ENCODE results near the gene PTPRA.

PTPRA gene

DNA sequence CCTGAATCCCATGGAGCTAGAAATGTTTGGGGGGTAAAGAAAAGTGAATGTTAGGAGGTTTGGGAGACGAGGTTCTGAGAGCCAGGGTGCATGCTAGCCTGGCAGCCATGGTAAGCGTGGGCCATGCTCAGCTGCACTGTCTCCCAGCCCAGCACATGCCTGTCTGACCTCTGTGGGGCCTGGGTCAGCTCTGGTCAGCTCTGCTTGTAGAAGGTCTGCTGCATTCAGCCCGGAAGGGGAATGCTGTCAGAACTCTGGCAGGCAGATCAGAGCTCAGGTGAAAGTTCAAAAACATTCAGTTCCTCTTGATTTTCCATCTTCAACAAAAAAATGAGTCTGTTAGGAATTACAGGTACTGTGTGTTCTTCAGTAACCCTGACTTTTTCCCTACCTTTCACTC lies 164.4 kb downstream of the PTPRA start:
- Histone ChIP-seq H3K36me3 (ENCODE audit: insufficient read depth, low read length) (peaks cover 61% of the 10 kb centered on the region), H3K27me3 (ENCODE audit: control insufficient read depth in 1 of 2, insufficient read depth in 2 of 2, low read length in 2 of 2) (no peaks in the 10 kb centered on the region), H3K9ac (ENCODE audit: low read length) (no peak overlapping the region), H3K27ac (ENCODE audit: low read depth, low read length) (no peak overlapping the region), H3K9me3 (ENCODE audit: low read length) (no peaks in the 10 kb centered on the region), H3K4me1 (ENCODE audit: insufficient read depth, low read length) (peaks cover 3% of the 10 kb centered on the region), H3K4me3 (ENCODE audit: low read depth in 1 of 2, low read length in 2 of 2) (no peak overlapping the region)

DNA sequence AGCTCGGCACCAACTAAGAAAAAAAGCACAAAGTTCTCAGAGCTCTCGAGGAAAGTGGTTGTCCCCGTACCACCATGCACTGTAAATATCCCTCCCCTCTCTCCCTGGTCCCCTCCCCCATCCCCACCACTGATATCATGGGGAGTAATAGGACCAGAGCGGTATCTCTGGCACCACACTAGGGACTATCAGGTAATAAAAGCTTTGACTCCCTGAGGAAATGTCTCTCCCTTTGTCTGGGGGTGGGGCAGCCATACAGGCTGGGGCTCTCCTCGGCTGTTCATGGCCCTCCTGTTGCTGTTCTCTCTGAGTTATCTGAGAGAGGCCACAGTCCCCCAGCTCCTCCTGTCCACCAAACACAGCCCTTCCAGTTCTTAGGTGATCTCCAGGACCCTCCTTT lies 165.2 kb downstream of the PTPRA start:
- Histone ChIP-seq H3K4me3 (ENCODE audit: low read depth in 1 of 2, low read length in 2 of 2) (no peak overlapping the region), H3K27me3 (ENCODE audit: control insufficient read depth in 1 of 2, insufficient read depth in 2 of 2, low read length in 2 of 2) (no peaks in the 10 kb centered on the region), H3K4me1 (ENCODE audit: insufficient read depth, low read length) (peaks cover 9% of the 10 kb centered on the region), H3K36me3 (ENCODE audit: insufficient read depth, low read length) (peaks cover 56% of the 10 kb centered on the region), H3K9ac (ENCODE audit: low read length) (no peak overlapping the region), H3K27ac (ENCODE audit: low read depth, low read length) (no peak overlapping the region), H3K9me3 (ENCODE audit: low read length) (no peaks in the 10 kb centered on the region)

DNA sequence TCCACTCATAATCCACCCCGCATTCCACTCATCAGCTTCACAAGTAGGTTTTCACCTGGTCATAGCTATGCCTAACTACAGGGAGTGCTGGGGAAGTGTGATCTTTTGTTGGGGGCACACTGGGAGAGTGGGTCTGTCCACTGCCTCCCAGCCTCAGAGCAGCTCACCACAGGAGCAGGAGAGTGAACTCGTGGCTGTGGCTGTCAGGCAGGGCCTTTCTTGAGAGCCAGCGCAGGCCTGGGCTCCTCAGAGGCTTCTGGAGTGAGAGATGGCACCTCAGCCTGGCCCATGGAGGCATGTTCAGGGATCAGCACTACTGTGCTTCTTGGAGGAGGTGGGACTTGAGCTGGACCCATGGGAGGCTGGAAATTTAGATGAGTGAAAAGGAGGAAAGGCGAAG lies 166.1 kb downstream of the PTPRA start:
- Histone ChIP-seq H3K4me3 (ENCODE audit: low read depth in 1 of 2, low read length in 2 of 2) (no peak overlapping the region), H3K4me1 (ENCODE audit: insufficient read depth, low read length) (peaks cover 9% of the 10 kb centered on the region), H3K36me3 (ENCODE audit: insufficient read depth, low read length) (peaks cover 56% of the 10 kb centered on the region), H3K27ac (ENCODE audit: low read depth, low read length) (no peak overlapping the region), H3K9ac (ENCODE audit: low read length) (no peak overlapping the region), H3K27me3 (ENCODE audit: control insufficient read depth in 1 of 2, insufficient read depth in 2 of 2, low read length in 2 of 2) (no peaks in the 10 kb centered on the region), H3K9me3 (ENCODE audit: low read length) (no peaks in the 10 kb centered on the region)

DNA sequence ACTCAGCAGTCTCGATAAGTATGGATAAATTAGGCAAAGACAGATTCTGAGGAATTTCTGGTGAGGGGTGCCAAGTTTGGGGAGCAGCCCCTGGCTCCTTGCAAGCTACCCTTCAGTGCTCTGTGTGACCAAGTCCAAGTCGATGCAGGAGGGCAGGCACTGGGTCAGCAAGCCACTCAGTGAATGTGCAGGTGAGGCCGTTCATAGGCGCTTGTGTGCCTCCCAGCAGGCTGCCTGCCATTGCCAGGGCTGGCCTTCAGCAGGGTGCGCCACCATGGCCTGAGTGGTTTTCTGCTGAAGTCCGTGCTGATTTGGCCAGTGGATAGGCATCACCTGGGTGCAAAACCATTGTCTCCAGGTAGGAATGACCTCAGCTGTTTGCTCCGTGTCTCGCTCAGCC lies 166.8 kb downstream of the PTPRA start:
- H3K36me3 ChIP-seq (ENCODE audit: insufficient read depth, low read length): peaks cover 53% of the 10 kb centered on the region
- H3K4me1 ChIP-seq (ENCODE audit: insufficient read depth, low read length): peaks cover 9% of the 10 kb centered on the region
- H3K9me3 ChIP-seq (ENCODE audit: low read length): no peaks in the 10 kb centered on the region
- no peaks in the 10 kb centered on the region for H3K27me3 ChIP-seq (ENCODE audit: control insufficient read depth in 1 of 2, insufficient read depth in 2 of 2, low read length in 2 of 2)
- no peak overlapping the region for H3K27ac ChIP-seq (ENCODE audit: low read depth, low read length)
- no peak overlapping the region for H3K4me3 ChIP-seq (ENCODE audit: low read depth in 1 of 2, low read length in 2 of 2)
- no peak overlapping the region for H3K9ac ChIP-seq (ENCODE audit: low read length)

DNA sequence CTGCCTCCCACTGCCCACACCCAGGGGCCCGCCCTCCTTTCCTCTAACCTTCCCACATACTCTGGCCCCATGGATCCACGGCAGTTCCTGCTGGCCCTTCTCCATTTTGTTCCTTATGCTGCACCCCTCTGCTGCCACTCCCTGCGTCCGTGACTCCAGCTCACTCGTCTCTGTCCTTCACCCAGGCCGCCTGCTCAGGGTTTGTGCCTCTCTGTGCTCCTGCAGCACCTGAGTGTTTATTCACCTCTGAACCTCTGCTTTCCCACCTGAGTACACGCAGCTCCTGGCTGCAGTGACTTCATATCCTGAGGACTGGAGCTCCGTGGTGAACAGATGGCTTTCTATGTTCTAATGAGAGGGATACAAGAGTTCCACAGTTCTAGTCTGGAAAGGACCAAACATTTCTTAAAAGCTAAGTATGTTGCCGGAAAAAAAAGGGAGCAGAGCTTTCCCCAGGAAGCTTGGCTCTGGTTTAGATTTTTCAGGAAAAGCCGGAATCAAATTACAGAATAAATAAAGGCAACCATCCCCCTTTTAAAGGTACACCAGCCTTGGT lies 168.7 kb downstream of the PTPRA start:
- Histone ChIP-seq H3K27me3 (ENCODE audit: control insufficient read depth in 1 of 2, insufficient read depth in 2 of 2, low read length in 2 of 2) (no peaks in the 10 kb centered on the region), H3K36me3 (ENCODE audit: insufficient read depth, low read length) (peaks cover 34% of the 10 kb centered on the region), H3K9ac (ENCODE audit: low read length) (no peak overlapping the region), H3K4me3 (ENCODE audit: low read depth in 1 of 2, low read length in 2 of 2) (no peak overlapping the region), H3K9me3 (ENCODE audit: low read length) (no peaks in the 10 kb centered on the region), H3K27ac (ENCODE audit: low read depth, low read length) (no peak overlapping the region), H3K4me1 (ENCODE audit: insufficient read depth, low read length) (peaks cover 12% of the 10 kb centered on the region)

DNA sequence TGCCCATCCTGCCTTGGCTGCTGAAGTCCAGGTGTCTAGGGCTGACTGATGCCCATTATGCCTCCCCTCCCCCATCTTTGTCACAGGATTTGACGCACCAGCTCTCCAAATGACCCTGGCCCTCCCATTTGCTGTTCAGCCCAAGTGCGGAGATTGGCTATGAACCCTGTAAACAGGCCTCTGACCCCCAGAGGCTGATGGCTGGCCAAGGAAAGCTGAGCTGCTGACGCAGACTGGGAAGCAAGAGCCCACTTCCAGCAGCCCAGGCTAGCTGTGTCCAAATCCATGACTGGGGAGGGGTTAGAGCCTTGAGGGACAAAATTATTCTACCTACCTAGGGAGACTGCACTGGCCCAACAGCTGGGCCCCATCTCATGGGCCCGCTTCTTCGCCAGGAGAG lies 169.3 kb downstream of the PTPRA start:
- H3K4me1 ChIP-seq (ENCODE audit: insufficient read depth, low read length): peaks cover 18% of the 10 kb centered on the region
- H3K9me3 ChIP-seq (ENCODE audit: low read length): no peaks in the 10 kb centered on the region
- H3K4me3 ChIP-seq (ENCODE audit: low read depth in 1 of 2, low read length in 2 of 2): no peak overlapping the region
- no peaks in the 10 kb centered on the region for H3K27me3 ChIP-seq (ENCODE audit: control insufficient read depth in 1 of 2, insufficient read depth in 2 of 2, low read length in 2 of 2)
- no peak overlapping the region for H3K27ac ChIP-seq (ENCODE audit: low read depth, low read length)
- H3K36me3 ChIP-seq (ENCODE audit: insufficient read depth, low read length): peaks cover 30% of the 10 kb centered on the region
- no peak overlapping the region for H3K9ac ChIP-seq (ENCODE audit: low read length)

DNA sequence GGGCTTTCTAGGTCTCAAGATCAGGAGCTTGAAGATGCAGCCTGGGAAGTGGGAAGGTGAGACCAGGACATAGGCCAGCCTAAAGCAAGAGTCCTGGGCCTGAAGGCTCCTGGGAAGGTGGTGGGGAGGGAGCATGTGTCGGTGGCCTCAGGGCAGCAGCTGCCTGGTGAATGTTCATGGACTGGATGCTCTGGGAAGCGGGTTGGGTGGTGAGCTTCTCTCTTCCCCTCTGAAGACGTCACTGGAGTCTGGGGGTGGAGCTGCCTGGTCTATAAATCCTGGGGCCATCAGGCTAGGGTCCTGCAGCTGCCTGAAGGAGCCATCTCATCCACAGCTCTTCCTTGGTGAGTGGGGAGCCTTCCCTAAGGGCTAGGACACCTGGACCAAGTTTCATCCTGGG lies 170.0 kb downstream of the PTPRA start, which contains the start of gene GNRH2:
TSS of gene GNRH2 (plus strand) at position 301 of the 400 bp plus-strand sequence. CDS start 793 bp downstream, outside the sequence.
- no peak within 1 kb of the TSS for H3K9ac ChIP-seq (ENCODE audit: low read length)
- peaks cover 20% of the 10 kb centered on the region for H3K4me1 ChIP-seq (ENCODE audit: insufficient read depth, low read length)
- H3K27me3 ChIP-seq (ENCODE audit: control insufficient read depth in 1 of 2, insufficient read depth in 2 of 2, low read length in 2 of 2): no peaks in the 10 kb centered on the region
- H3K9me3 ChIP-seq (ENCODE audit: low read length): no peaks in the 10 kb centered on the region
- H3K36me3 ChIP-seq (ENCODE audit: insufficient read depth, low read length): peaks cover 30% of the 10 kb centered on the region
- no peak within 1 kb of the TSS for H3K4me3 ChIP-seq (ENCODE audit: low read depth in 1 of 2, low read length in 2 of 2)
- no peak within 1 kb of the TSS for H3K27ac ChIP-seq (ENCODE audit: low read depth, low read length)

DNA sequence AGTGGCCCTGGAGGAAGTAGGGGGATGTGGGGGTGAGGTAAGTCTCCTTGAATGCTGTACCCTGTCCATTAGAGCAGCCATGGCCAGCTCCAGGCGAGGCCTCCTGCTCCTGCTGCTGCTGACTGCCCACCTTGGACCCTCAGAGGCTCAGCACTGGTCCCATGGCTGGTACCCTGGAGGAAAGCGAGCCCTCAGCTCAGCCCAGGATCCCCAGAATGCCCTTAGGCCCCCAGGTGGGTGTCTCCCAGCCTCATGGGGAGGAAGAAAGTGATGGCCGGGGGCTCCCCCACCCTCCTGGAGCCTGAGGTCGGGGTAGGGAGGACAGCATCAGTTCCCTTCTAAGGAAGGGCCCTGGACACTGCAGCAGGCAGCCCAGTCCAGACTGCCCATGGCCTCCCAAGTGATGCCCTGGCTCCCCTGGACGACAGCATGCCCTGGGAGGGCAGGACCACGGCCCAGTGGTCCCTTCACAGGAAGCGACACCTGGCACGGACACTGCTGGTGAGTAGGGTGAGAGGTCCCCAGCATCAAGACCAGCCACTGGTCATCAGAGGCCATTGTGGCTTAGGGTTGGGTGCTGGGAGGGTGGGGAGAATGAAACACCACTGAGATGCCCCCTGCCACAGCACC lies 171.2 kb downstream of the PTPRA start:
- Histone ChIP-seq H3K27ac (ENCODE audit: low read depth, low read length) (no peak overlapping the region), H3K9me3 (ENCODE audit: low read length) (no peaks in the 10 kb centered on the region), H3K36me3 (ENCODE audit: insufficient read depth, low read length) (peaks cover 28% of the 10 kb centered on the region), H3K9ac (ENCODE audit: low read length) (no peak overlapping the region), H3K4me1 (ENCODE audit: insufficient read depth, low read length) (peaks cover 20% of the 10 kb centered on the region), H3K4me3 (ENCODE audit: low read depth in 1 of 2, low read length in 2 of 2) (no peak overlapping the region), H3K27me3 (ENCODE audit: control insufficient read depth in 1 of 2, insufficient read depth in 2 of 2, low read length in 2 of 2) (no peaks in the 10 kb centered on the region)

DNA sequence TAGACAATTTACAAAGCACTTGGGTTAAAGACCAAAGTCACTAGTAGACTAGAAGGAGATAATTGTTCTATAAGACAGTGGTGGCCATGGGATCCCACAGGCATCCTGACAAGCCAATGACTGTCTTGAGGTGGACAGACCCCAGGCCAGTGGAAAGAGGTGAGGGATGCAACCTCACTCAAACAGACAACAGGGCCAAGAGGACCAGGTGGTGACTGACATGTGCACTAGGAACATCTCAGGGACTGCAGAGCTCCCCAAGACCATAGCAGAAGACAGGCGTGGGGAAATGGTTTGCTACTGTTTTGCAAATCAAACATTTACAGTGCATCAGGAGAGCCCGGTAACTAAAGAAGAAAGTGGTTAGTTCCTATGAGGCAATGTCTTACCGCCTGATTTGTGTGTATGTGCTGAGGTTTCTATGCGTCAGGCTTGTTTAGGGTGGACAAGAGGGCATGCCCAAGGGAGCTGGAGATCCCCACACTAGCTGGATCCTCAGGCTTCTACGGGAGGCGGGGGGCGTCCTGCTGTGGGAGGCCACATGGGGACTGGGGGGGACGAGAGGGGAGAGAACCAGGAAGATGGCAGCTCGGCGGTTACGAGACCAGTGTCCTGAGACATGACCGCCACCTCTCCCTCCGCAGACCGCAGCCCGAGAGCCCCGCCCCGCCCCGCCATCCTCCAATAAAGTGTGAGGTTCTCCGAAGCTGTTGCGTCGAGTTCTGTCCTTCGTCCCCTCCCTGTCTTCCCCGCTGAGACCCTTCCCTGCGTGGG lies 171.9 kb downstream of the PTPRA start:
- Histone ChIP-seq H3K4me3 (ENCODE audit: low read depth in 1 of 2, low read length in 2 of 2) (peak overlapping the region; percentile 78 to 89), H3K9me3 (ENCODE audit: low read length) (no peaks in the 10 kb centered on the region), H3K27me3 (ENCODE audit: control insufficient read depth in 1 of 2, insufficient read depth in 2 of 2, low read length in 2 of 2) (no peaks in the 10 kb centered on the region), H3K36me3 (ENCODE audit: insufficient read depth, low read length) (peaks cover 30% of the 10 kb centered on the region), H3K9ac (ENCODE audit: low read length) (peak overlapping the region; percentile 21), H3K27ac (ENCODE audit: low read depth, low read length) (peak overlapping the region; percentile 98), H3K4me1 (ENCODE audit: insufficient read depth, low read length) (peaks cover 20% of the 10 kb centered on the region)

DNA sequence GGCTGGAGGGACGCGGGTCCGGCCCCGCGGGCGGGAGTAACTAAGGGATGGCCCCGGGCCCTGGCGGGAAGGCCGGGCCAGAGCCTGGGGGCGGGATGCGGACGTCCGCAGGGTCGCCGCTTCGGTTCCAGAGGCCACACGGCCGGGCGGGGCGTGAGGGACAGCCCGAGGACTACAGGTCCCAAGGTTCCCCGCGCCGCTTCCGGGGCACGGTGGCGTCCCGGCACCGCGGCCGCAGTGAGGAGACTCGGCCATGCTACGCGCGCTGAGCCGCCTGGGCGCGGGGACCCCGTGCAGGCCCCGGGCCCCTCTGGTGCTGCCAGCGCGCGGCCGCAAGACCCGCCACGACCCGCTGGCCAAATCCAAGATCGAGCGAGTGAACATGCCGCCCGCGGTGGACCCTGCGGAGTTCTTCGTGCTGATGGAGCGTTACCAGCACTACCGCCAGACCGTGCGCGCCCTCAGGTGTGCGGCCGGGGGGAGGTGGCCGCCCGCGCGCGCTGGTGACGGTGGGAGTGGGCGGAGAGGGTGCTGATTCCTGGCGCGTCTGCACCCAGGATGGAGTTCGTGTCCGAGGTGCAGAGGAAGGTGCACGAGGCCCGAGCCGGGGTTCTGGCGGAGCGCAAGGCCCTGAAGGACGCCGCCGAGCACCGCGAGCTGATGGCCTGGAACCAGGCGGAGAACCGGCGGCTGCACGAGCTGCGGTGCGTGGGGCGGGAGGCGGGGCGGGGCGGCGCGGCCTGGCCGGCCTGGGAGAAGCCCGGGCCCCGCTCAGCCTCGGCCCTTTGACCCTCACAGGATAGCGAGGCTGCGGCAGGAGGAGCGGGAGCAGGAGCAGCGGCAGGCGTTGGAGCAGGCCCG lies 172.8 kb downstream of the PTPRA start, which contains the start of gene MRPS26:
TSS of gene MRPS26 (plus strand) at position 237 of the 861 bp plus-strand sequence. CDS start at position 254, 17 bp downstream.
- Histone ChIP-seq H3K4me3 (ENCODE audit: low read depth in 1 of 2, low read length in 2 of 2) (peak within 1 kb of the TSS; percentile 78 to 89), H3K36me3 (ENCODE audit: insufficient read depth, low read length) (peaks cover 31% of the 10 kb centered on the region), H3K27me3 (ENCODE audit: control insufficient read depth in 1 of 2, insufficient read depth in 2 of 2, low read length in 2 of 2) (no peaks in the 10 kb centered on the region), H3K4me1 (ENCODE audit: insufficient read depth, low read length) (peaks cover 20% of the 10 kb centered on the region), H3K9ac (ENCODE audit: low read length) (peak within 1 kb of the TSS; percentile 68), H3K9me3 (ENCODE audit: low read length) (no peaks in the 10 kb centered on the region), H3K27ac (ENCODE audit: low read depth, low read length) (peak within 1 kb of the TSS; percentile 98)
